SH-SY5Y (cell line): Measurements from ENCODE around the gene PRKACA.

ENCODE experiments used
- GATA2 ChIP-seq: IDR thresholded peaks from 2 replicates; pipeline ENCODE4 v1.6.1; 2011; ENCODE audit warnings: mild to moderate bottlenecking, low read depth, low read length
- GATA3 ChIP-seq: IDR thresholded peaks from 2 replicates; pipeline ENCODE4 v1.6.1; 2011; ENCODE audit warnings: low read depth, mild to moderate bottlenecking, low read length, moderate library complexity

DNA sequence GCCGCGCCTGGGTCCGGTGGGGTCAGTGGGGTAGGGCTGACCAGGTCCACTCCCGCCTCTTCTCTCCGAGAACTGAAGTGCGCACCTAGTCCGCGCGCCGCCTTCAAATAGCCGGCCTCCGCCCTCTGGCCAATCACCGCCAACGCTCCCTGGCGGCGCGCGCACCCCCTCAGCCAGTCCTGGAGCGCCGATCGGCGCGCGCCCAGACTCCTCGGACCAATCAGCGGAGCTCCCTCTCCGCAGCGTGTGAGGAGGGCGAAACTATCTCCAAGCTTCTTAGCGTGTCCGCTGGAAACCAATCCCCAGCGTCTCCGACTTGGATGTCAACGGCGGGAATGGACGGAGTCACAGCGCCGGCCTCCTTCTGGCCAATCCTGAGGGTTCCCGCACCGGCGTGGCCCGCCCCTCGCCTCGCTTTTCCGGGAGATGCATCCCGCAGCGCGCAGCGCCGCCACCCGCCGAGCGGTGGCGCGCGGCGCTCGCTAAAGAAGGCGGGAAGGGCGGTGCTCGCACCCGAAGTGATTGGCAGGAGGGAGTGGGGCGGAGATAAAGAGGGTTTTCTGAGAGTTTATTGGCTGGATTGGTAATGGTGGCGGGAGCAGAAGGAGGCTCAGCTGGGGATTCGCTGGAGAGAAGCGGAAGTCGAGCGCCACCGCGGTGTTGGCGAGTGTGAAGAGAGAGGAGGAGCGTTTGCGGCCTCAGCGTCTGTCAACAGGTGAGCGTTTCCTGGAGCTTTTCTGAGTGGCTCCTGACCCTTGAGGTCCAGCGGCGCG lies 19.1 kb upstream of the PRKACA start, which contains the start of gene ASF1B:
- TF ChIP-seq GATA2 (no peak), GATA3 (no peak)
